HL-60 (cell line): ENCODE results near the gene ZBTB7C.

ENCODE experiments used
- GABPA ChIP-seq: IDR thresholded peaks from 2 replicates; pipeline ENCODE4 v1.6.1; 2012; ENCODE audit warnings: low read depth
- POLR2AphosphoS5 ChIP-seq: IDR thresholded peaks from 2 replicates; pipeline ENCODE4 v1.6.1; 2012; ENCODE audit warnings: low read depth
- TF ChIP-seq, protein P1 (sequence below): IDR thresholded peaks from one replicate; pipeline ENCODE4 v1.5.1; 2011; ENCODE audit warnings: low read length, control low read depth, inconsistent platforms; ENCODE audit not compliant: insufficient read depth

DNA sequence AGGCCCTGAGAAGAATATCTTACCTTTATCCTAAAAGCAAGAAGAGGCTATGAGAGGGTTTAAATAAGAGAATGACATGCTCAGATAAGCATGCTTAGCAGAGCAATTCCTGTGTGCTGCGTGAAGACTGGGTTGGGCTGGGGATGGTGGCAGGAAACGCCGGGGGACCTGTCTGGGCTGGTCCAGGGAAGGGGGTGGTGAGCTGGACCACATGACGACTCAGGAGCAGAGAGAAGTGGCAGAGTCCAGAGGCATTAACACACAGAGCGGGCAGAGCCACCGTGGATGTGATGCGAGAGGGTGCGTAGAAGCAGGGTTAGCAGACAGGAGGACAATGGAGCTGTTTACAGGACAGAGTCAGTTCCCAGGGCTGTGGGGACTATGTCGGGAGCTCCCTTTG lies 84.5 kb downstream of the ZBTB7C start:
- TF ChIP-seq, protein P1, sequence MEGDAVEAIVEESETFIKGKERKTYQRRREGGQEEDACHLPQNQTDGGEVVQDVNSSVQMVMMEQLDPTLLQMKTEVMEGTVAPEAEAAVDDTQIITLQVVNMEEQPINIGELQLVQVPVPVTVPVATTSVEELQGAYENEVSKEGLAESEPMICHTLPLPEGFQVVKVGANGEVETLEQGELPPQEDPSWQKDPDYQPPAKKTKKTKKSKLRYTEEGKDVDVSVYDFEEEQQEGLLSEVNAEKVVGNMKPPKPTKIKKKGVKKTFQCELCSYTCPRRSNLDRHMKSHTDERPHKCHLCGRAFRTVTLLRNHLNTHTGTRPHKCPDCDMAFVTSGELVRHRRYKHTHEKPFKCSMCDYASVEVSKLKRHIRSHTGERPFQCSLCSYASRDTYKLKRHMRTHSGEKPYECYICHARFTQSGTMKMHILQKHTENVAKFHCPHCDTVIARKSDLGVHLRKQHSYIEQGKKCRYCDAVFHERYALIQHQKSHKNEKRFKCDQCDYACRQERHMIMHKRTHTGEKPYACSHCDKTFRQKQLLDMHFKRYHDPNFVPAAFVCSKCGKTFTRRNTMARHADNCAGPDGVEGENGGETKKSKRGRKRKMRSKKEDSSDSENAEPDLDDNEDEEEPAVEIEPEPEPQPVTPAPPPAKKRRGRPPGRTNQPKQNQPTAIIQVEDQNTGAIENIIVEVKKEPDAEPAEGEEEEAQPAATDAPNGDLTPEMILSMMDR = no peak
- TF ChIP-seq GABPA (no peak), POLR2AphosphoS5 (no peak)
